K562 (cell line): ENCODE results near the gene NTNG1. TPM values are rescaled to one million over a fixed set of nuclear protein-coding genes. Genes with fewer than 3 reads are reported as not detected.

Experiments used
- ATAC-seq: fragments of 200-7000 bp; cut with Tn5 transposase; 3 replicates; pipeline ENCODE4 v1.9.1; 2020; ENCODE audit warnings: moderate library complexity
- BruUV-seq: library from RNA; stranded (reverse); fragments of 400-500 nt; replicated peaks from 2 replicates; lab custom pipeline; 2021; lab: Mats Ljungman, UMichigan
- CTCF ChIA-PET: fragments of 300-600 bp; formaldehyde crosslinking; extraction: SDS; loops from one replicate; lab custom pipeline; 2021; ENCODE audit warnings: low intra/inter-chr PET ratio; lab: Yijun Ruan, JAX
- POLR2A ChIA-PET: fragments of 300-600, 350-650 bp; sonication (Branson Sonifier 250); formaldehyde crosslinking; extraction: SDS; loops from one replicate; lab custom pipeline; 2021; ENCODE audit warnings: antibody characterized with exemption, inconsistent platforms; lab: Yijun Ruan, JAX
- DNase-seq, 4 experiments: peaks; one replicate each; pipeline versions ENCODE4 v3.0.0 to v3.0.0-alpha.2; 2011 to 2018; ENCODE audit warnings: low spot score in 3 of 4, mixed read lengths in 3 of 4; ENCODE audit errors: extremely low read depth in 1 of 4
- FAIRE-seq: peaks from 2 replicates; lab custom pipeline; 2011; peaks lifted over from hg19 to GRCh38; lab: Jason Lieb, UNC
- H2AFZ ChIP-seq: 2 replicates; pipeline ENCODE4 v1.6.0; 2011; ENCODE audit warnings: low read depth, low read length, control low read depth, inconsistent platforms
- H3K27ac ChIP-seq: fragments of 200-600 bp; 3 replicates; pipeline ENCODE4 v1.8.0; 2011; ENCODE audit warnings: low read depth, mild to moderate bottlenecking, control low read depth, inconsistent platforms, low read length, moderate library complexity, mixed read lengths; ENCODE audit errors: extremely low read depth
- H3K27me3 ChIP-seq, 2 experiments: fragments of 300-600 bp in 1 of 2; 2 replicates in 1 of 2; 3 replicates in 1 of 2; pipeline versions ENCODE4 v1.6.0 to v1.8.0; 2011; ENCODE audit warnings: inconsistent platforms in 2 of 2, low read length in 2 of 2, mild to moderate bottlenecking in 1 of 2, mixed read lengths in 1 of 2, moderate library complexity in 1 of 2; ENCODE audit not compliant: control insufficient read depth in 2 of 2, insufficient read depth in 2 of 2
- H3K36me3 ChIP-seq: fragments of 300-600 bp; 3 replicates; pipeline ENCODE4 v1.8.0; 2011; ENCODE audit warnings: mild to moderate bottlenecking, low read length, inconsistent platforms; ENCODE audit not compliant: control insufficient read depth, insufficient read depth
- H3K4me1 ChIP-seq, 2 experiments: fragments of 200-600 bp in 1 of 2; replicated peaks in 1 of 2; 2 replicates in 1 of 2; 3 replicates in 1 of 2; pipeline versions ENCODE4 v1.5.1 to v1.8.0; 2011; ENCODE audit warnings: inconsistent platforms in 2 of 2, low read length in 2 of 2, mild to moderate bottlenecking in 1 of 2, mixed read lengths in 1 of 2, moderate library complexity in 1 of 2; ENCODE audit not compliant: control insufficient read depth in 2 of 2, insufficient read depth in 2 of 2
- H3K4me2 ChIP-seq: 2 replicates; pipeline ENCODE4 v1.6.1; 2011; ENCODE audit warnings: low read length, control low read depth, inconsistent platforms, mixed read lengths; ENCODE audit not compliant: insufficient read depth
- H3K4me3 ChIP-seq: fragments of 200-600 bp; sonication (generic), shearing (Covaris generic); 2 replicates; pipeline ENCODE4 v1.5.1; 2016; ENCODE audit warnings: control low read depth, inconsistent platforms
- H3K79me2 ChIP-seq: fragments of 200-600 bp; 3 replicates; pipeline ENCODE4 v1.8.0; 2011; ENCODE audit warnings: low read length, inconsistent platforms; ENCODE audit not compliant: control insufficient read depth, insufficient read depth
- H3K9ac ChIP-seq, 2 experiments: 2 replicates each; pipeline versions ENCODE4 v1.6.0 to v1.6.1; 2011; ENCODE audit warnings: low read depth in 2 of 2, low read length in 2 of 2, control low read depth in 1 of 2, inconsistent platforms in 1 of 2, mild to moderate bottlenecking in 1 of 2, mixed read lengths in 1 of 2; ENCODE audit not compliant: insufficient read depth in 1 of 2
- H3K9me1 ChIP-seq: one replicate; pipeline ENCODE4 v1.6.0; 2011; ENCODE audit warnings: inconsistent platforms, mild to moderate bottlenecking, low read length, moderate library complexity; ENCODE audit not compliant: control insufficient read depth, insufficient read depth
- H3K9me3 ChIP-seq: replicated peaks from 2 replicates; pipeline ENCODE4 v1.5.1; 2011; ENCODE audit warnings: low read depth, low read length, inconsistent platforms; ENCODE audit not compliant: control insufficient read depth, insufficient read depth
- H4K20me1 ChIP-seq: replicated peaks from 2 replicates; pipeline ENCODE4 v1.6.1; 2011; ENCODE audit warnings: low read length, inconsistent platforms, mixed read lengths; ENCODE audit not compliant: control insufficient read depth, insufficient read depth
- ETS1 ChIP-seq: conservative IDR thresholded peaks from 2 replicates; pipeline ENCODE4 v1.6.1; 2011; ENCODE audit warnings: low read depth, mild to moderate bottlenecking, low read length; ENCODE audit not compliant: control insufficient read depth
- POLR3G ChIP-seq: IDR thresholded peaks from 2 replicates; pipeline ENCODE4 v1.6.1; 2011; ENCODE audit not compliant: insufficient read length, insufficient replicate concordance; ENCODE audit errors: extremely low read depth
- PRDM10 ChIP-seq: fragments of 450-650 bp; IDR thresholded peaks from 2 replicates; pipeline ENCODE4 v1.6.1; 2018; ENCODE audit not compliant: partially characterized antibody
- RAD21 ChIP-seq, 2 experiments: fragments of 250-450 bp in 1 of 2; fragments of 450-650 bp in 1 of 2; sonication (Bioruptor Pico) in 1 of 2; formaldehyde crosslinking in 1 of 2; IDR thresholded peaks in 1 of 2; conservative IDR thresholded peaks in 1 of 2; 2 replicates each; pipeline versions ENCODE4 v1.4.0 to v1.8.0; 2020 to 2022; ENCODE audit warnings: mild to moderate bottlenecking in 2 of 2, moderate library complexity in 1 of 2
- SMC3 ChIP-seq: conservative IDR thresholded peaks from 2 replicates; pipeline ENCODE4 v1.6.1; 2011; ENCODE audit warnings: low read depth, low read length, improper control_type of control experiment; ENCODE audit not compliant: insufficient read depth
- TRIM25 ChIP-seq: fragments of 450-650 bp; IDR thresholded peaks from 2 replicates; pipeline ENCODE4 v1.7.0; 2016; ENCODE audit warnings: borderline replicate concordance
- ZNF280A ChIP-seq: fragments of 450-650 bp; IDR thresholded peaks from 2 replicates; pipeline ENCODE4 v1.6.1; 2018; ENCODE audit warnings: mild to moderate bottlenecking, low read depth; ENCODE audit not compliant: partially characterized antibody
- ZNF431 ChIP-seq: sonication (generic); formaldehyde crosslinking; IDR thresholded peaks from 2 replicates; pipeline ENCODE4 v1.8.0; 2022; ENCODE audit warnings: mild to moderate bottlenecking, missing genetic modification reagents
- ZNF449 ChIP-seq: fragments of 250-450 bp; sonication (Bioruptor Pico); IDR thresholded peaks from 2 replicates; pipeline ENCODE4 v1.8.0; 2022; ENCODE audit warnings: moderate library complexity, mild to moderate bottlenecking, inconsistent platforms
- WGBS: fragments of 100-300 bp; shearing (Covaris generic); methylation state at CpG from one replicate; pipeline ENCODE4 v1.1.6; 2016; ENCODE audit warnings: low coverage, mixed read lengths; ENCODE audit not compliant: insufficient coverage; ENCODE audit errors: missing lambda C conversion rate; 5-methylcytosine and 5-hydroxymethylcytosine counted together
- in situ Hi-C: fragments of 300-500 bp; cut with MboI; formaldehyde crosslinking; loops from 4 replicates; pipeline ENCODE4 v1.15.0; 2018; ENCODE audit warnings: inconsistent platforms, mixed read lengths
- intact Hi-C: fragments of 100-400 bp; cut with micrococcal nuclease; formaldehyde crosslinking; loops from 2 replicates; pipeline ENCODE4 v1.14.2; 2022
- polyA plus RNA-seq, 8 experiments: library from polyadenylated mRNA; depleted of rRNA in 4 of 8; stranded (reverse) in 5 of 8; unstranded in 3 of 8; fragments of >200 nt; fragmentation: Nextera tagmentation in 2 of 8; fragmentation: Illumina TruSeq in 1 of 8; extraction: Ambion mirVana in 2 of 8; extraction: Trizol in 1 of 8; gene quantifications; 2 replicates each; pipeline versions ENCODE4 v1.2.1 to v1.2.3, GENCODE V29; 2011 to 2014; ENCODE audit warnings: inconsistent platforms in 1 of 8, missing spikeins in 1 of 8
- total RNA-seq, 7 experiments: library from RNA; depleted of rRNA in 6 of 7; stranded (reverse); fragments of >200 nt in 6 of 7; fragmentation: Illumina TruSeq in 2 of 7; extraction: Trizol in 2 of 7; gene quantifications; 2 replicates each; pipeline versions ENCODE4 v1.2.1 to v1.2.3, GENCODE V29; 2011 to 2021; ENCODE audit warnings: low replicate concordance in 1 of 7

Gene NTNG1
- total and polyA plus RNA-seq, 9 of the 15 experiments (the other 6 are each of a cell fraction or from before 2014, with no cell fraction given), result not detected

GRCh38 chr1:107430540-107431228 is 289.8 kb downstream of the NTNG1 start:
- Histone ChIP-seq H3K27me3 (no peaks in the 10 kb centered on the region), H3K9me1 (no peaks in the 10 kb centered on the region), H3K36me3 (no peaks in the 10 kb centered on the region), H3K4me2 (no peak overlapping the region), H3K4me3 (no peak overlapping the region), H4K20me1 (no peaks in the 10 kb centered on the region), H3K9me3 (no peaks in the 10 kb centered on the region), H3K79me2 (no peaks in the 10 kb centered on the region), H2AFZ (no peak overlapping the region), H3K4me1 (no peaks in the 10 kb centered on the region), H3K9ac (no peak overlapping the region), H3K27ac (no peak overlapping the region)
- WGBS, result 1% methylated on average over 14 of the region's 14 CpGs
- no TSS peak for BruUV-seq
- intact Hi-C loops (no loop called here), in situ Hi-C loops (no loop called here)
- DNase-seq, result peak; percentile 12 to 43 (median 23)
- ChIA-PET POLR2A (no interaction called here), CTCF (no interaction called here)
- ATAC-seq, result peak; percentile 41; the same call in 1 of the 3 replicates
- no peak for FAIRE-seq
- TF ChIP-seq ZNF280A, result no peak
- no peak for TF ChIP-seq POLR3G
- peak in 1 of 2 experiments; percentile 39; a peak in 2 of 4 replicates for TF ChIP-seq RAD21 (CRISPR knock-in tag; conservative IDR thresholded peaks at IDR 0.05 in 1 of 2, IDR thresholded peaks at IDR 0.05 in 1 of 2)
- no peak for TF ChIP-seq PRDM10
- no peak for TF ChIP-seq ETS1
- no peak for TF ChIP-seq ZNF449 (CRISPR knock-in tag)
- TF ChIP-seq TRIM25, result no peak
- TF ChIP-seq ZNF431, result no peak
- TF ChIP-seq SMC3, result 0 out of 2 replicates have a peak, but pooled peaks have one; percentile 11
